ENCODE results near the gene BRMS1.

DNA sequence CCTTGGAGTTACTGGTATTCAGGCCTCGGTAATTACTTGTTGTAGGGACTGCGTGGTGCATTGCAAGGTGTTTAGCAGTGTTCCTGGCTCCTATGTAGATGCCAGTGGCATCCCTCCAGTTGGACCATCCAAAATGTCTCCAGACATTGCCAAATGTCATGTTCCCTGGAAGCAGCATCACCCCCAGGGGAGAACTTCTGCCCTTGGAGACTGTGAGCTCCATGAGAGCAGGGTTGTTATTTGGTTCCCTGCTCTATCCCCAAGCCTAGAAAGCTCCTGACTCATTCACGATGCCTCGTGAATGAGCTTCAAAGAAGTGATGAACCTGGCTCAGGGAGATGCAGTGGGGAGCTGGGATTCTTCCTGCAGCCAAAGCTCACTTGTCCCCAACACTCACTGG lies 23.3 kb downstream of the BRMS1 start:
- TF ChIP-seq, protein P1, sequence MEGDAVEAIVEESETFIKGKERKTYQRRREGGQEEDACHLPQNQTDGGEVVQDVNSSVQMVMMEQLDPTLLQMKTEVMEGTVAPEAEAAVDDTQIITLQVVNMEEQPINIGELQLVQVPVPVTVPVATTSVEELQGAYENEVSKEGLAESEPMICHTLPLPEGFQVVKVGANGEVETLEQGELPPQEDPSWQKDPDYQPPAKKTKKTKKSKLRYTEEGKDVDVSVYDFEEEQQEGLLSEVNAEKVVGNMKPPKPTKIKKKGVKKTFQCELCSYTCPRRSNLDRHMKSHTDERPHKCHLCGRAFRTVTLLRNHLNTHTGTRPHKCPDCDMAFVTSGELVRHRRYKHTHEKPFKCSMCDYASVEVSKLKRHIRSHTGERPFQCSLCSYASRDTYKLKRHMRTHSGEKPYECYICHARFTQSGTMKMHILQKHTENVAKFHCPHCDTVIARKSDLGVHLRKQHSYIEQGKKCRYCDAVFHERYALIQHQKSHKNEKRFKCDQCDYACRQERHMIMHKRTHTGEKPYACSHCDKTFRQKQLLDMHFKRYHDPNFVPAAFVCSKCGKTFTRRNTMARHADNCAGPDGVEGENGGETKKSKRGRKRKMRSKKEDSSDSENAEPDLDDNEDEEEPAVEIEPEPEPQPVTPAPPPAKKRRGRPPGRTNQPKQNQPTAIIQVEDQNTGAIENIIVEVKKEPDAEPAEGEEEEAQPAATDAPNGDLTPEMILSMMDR (IDR thresholded peaks at IDR 0.05), result no peak
- TF ChIP-seq POLR2AphosphoS5 (IDR thresholded peaks at IDR 0.05) (no peak), POLR2A (IDR thresholded peaks at IDR 0.05) (no peak)
